NCI-H187 treated with DMSO at 0.1 percent for 48 hours (cell line): ENCODE results near the gene ELMO1.

Experiments used
- DNase-seq: peaks from one replicate; lab custom pipeline; 2025; lab: John Stamatoyannopoulos, UW

The ELMO1 gene

DNA sequence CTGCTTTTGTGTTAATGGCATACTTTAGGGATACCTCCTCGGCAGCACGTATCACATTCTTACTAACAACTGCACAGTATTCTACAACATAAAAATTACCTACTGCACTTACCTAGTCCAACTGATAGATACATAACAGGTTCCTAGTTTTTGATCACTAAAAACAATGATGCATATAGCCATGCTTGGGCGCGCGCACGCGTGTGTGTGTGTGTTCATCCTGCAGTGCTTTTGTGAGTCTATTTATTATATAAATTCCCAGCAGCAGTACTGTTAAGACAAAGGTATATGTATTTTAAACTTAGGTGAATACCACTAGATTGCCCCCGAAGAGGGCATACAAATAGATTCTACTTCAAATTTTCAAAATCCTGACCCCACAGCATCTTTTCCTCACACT, 181.4 kb downstream of the ELMO1 start:
- DNase-seq: no peak

DNA sequence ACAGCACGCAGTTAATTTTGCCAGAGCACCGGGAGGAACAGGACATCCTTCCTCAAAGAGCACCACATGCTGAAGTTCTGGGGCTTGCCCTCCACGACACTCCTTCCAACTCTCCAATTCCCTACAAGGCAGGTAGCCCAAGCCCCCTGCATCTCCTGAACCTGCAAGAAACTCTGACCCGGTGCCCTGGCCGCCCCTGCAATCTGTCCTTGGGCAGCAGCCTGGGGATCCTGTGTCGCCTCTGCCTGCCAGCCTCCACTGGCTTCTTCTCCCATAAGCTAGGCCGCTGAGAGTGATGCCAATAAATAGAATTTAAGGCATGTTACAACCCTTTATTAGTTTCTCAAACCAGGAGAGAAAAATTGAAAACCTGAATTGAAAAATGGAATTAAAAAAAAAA, 182.8 kb downstream of the ELMO1 start:
- no peak for DNase-seq

DNA sequence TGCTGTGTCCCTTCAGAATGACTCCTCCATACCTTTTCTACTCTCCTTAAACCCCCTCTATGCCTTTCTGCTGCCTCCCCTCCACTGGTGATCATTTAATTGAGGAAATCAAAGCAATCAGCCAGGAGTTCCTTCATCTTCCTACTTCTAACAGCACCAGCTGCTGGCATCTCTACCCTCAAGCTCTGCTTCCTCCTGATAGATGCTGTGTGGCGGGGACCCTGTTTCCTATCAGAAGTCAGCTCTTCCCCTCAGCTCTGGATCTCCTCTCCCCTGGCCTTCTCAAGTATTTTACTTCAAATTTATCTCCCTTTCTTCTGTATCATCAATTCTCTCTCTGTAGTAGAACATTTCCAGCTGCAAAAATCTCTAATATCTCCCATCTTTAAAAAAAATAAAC, 183.7 kb downstream of the ELMO1 start:
- no peak for DNase-seq

DNA sequence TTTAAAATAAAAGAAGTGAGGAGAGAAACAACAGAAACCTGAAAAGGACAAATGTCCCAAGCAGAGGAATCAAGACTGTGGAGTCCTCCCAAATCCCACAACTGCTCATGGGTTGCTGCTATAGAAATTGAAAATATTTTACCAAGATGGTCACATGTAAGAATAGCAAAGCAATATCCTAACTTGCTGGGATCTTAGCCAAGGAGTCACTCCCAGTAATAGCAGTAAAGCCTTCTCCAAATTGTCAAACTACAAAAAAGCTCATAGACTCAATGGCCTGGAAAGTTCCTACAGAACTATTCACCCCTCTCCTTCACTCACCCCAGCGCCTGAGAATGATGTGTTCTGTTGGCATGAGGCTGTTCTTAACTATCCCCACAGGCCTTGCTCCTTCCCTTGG, 186.5 kb downstream of the ELMO1 start:
- DNase-seq: no peak

DNA sequence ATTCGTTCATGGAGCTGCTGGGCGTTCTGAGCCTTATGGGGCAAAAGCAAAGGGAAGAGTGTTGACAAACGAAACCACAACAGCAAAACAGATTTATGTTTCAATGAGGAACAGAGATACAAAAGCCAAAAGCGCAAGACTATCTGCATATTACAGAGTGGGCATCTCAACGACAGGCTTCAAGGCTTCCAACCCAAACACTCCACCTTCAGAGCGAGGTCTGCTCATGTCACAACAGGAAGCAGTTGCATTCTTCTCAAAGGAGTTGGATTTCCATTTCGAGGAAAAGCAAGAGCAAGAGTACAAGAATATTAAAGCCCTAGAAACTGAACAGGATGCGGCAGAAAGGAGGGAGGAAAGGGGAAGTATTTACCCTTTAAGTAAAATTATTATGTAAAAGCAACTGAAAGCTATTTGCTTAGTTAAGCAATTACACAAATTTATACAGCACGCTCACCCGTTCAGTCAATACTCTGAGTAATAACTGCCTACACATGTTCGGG, 189.3 kb downstream of the ELMO1 start:
- no peak for DNase-seq

DNA sequence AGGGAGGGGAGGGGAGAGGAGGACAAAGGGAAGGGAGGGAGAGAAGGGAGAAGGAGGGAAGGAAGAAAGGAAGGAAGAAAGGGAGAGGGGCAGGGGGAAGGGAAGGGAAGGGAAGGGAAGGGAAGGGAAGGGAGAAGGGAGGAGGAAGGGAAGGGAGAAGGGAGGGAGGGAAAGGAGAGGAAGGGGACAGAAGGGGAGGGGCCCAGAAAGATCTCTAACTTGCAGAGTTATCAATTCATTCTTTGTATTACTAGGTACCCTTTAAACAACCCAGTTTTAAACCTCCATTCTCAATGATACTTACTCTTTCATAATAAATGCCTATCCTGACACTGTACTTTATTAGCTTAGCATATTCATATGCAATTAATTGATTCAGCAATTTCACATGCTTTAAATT, 192.0 kb downstream of the ELMO1 start:
- no peak for DNase-seq

DNA sequence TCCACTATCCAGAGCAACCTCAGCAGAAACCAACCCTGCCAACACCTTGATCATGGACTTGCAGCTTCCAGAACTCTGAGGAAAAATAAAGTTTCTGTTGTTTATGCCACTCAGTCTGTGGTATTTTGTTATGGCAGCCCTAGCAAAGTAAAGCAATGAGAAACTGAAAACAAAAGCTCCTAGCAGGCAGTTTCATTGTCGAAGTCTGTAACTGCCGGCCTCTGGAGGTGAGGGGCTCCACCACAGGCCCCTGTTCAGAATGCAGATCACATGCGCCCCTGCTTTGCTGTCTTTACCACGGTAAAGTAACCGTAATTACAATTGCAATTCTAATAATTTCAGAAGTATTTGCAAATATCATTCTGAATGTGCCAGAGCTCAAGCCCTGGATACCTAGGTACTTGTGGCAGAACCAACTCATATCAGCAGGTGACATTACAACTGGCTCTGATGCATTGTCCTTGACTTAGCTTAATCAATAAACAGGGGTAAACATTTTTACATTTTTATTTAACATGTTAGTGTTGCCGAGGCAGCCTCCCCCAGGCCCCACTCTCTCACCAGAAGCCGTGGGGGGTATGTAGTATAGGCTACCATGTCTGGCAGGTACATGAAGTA, 193.2 kb downstream of the ELMO1 start:
- no peak for DNase-seq

DNA sequence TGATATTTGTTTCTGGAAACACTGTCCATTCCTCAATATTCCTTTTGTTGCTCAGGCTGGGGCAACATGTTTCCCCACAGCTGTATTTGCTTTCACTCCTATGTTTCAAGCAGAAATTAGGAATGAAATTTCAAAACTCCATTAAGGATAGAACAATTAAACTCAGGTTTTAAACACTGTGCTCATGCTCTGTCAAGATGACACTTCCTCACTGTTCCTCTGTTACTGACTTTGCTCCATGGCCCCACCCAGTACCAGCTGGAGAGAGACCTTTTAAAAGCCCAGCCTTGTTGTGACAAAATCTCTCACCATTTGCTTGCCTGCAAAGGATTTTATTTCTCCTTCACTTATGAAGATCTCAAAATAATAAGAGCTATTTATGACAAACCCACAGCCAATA, 197.4 kb downstream of the ELMO1 start:
- DNase-seq: no peak

DNA sequence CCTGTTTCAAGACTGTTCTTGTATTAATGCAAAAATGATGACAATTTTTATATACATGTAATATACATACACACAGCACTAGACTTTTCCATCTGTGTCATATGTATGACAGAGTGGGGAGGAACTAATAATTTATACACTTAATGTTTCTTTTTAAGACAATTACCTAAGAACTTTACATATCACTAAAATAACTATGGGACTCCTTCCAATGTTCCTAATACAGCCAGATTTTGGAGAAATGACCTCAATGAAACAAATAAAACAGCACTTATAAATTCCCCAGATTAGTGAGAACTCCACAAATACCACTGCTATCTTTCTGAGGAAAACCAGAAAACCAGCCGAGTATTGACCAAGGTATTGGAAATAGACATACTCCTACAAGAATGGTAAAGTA, 199.4 kb downstream of the ELMO1 start:
- no peak for DNase-seq

DNA sequence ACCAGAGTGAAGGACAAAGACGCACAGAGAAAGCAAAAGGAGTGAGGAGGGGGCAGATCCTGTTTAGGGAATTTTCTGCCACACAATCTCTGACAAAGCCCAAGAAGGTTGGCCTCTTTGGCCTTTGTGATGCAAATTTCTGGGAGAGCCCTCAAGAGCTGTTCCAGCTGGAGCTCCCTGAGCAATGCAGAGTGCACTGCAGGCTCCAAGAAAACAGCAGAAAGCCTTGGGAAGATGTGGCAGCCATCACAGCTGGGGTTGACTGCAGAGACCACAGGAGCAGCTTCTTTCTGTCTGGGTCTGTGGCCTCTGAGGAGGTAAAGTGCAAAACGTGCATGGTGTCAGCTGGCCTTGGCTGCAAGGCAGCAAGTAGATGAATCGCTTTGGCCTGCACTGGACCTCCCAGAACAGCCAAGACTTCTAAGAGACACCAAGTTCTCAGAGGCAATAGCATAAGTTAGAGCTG, 200.2 kb downstream of the ELMO1 start:
- peak; percentile 36 for DNase-seq

DNA sequence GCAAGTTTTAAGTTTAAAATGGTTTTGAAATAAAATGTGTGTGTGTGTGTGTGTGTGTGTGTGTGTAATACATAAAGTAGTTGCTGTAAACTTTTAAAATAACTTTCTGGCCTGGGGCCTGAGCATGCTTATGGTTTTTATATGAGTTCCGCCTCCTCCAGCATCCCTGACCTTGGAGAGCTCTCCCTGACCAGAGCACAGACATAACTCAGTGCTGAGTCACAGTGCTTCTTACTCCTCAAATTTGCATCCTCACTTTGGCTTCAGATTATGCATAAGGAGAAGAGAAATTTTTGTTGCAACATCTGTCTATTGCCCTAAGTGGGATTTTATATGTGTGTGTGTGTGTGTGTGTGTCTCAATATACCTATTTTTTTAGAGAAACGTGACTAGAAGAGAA, 200.8 kb downstream of the ELMO1 start:
- no peak for DNase-seq

DNA sequence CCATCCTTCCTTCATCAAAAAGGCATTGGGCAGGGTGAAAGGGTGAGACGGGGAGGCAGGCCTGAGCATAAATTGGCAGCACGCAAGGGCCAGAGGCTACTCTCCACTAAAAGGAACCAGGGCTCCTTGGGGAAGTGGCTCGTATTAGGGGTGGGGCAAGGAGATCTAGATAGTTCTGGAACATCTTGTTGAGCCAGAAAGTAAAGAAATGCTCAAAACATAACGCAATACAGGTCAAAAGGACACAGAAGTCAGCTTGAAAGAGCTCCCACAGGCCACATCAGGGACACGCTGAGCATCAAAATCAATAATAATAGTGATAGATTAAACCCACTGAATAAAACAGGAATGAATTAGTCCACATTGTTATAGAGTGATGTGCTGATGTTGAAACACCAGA, 203.1 kb downstream of the ELMO1 start:
- DNase-seq: no peak

DNA sequence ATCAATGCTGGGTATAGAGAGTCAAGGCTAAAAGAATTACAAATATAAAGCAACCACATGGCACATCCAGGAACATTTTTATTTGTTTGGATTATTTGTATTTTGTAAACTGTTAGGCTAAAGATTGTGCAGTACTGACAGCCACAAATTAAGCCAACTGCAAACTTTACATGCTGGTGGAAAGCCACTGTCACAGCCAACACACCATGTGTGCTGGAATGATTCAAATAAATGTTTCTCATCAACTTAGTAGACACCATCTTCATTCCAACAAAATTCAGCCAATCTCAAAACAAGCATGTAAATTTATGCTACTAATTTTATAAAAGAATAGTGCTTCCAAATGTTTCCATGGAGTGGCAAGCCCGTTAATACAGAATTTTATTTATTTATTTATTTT, 211.8 kb downstream of the ELMO1 start:
- no peak for DNase-seq

DNA sequence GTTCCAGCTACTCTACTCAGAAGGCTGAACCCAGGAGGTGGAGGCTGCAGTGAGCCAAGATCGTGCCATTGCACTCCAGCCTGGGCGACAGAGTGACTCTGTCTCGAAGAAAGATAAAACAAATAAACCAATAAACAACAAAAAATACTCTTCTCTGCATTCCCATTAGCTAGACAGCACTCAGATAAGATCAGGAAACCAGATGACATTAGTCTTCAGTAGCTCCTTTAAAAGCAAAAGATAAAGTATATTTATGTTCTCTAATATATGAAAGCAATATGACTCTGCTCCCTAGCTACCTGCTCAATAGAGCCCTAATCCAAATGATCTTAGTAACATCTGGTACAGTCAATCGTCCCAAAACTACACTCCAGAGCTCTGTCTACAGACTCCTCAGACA, 212.9 kb downstream of the ELMO1 start:
- DNase-seq: no peak

DNA sequence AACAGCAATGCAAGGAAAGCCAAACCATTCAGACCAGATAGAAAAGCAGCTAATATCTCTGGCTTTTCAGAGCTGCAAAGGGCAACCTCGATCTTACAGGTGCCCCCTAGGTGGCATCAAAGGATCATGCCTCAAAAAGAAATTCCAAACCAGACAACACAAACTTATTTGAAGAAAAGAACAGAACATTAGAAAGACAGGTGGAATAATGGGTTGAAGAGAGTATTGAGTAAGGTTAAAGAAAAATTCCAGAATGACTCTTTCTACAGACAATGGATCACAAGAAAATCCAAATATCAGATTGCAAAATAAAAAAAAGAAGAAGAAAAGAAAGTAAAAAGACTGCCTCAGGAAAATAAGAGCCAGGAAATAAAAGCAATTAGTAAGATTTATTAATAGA, 213.7 kb downstream of the ELMO1 start:
- no peak for DNase-seq

DNA sequence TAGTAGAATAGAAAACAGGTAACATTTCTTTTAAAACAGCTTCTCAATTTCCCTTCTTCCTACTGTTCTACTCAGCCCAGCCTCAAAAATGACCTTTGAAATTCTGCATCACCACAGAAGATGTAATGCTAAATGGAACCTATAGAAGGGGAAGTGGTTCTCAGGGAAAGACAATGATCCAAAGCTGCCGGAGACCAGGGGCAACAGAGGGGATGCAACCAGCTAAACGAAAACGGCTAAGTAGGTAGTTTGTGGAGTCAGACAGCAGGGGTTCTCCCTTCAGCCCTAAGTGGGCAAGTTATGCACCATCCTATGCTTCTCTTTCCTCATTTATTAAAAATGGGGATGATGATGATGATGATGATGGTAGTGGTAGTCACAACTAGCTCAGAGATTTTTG, 214.3 kb downstream of the ELMO1 start:
- DNase-seq: no peak

DNA sequence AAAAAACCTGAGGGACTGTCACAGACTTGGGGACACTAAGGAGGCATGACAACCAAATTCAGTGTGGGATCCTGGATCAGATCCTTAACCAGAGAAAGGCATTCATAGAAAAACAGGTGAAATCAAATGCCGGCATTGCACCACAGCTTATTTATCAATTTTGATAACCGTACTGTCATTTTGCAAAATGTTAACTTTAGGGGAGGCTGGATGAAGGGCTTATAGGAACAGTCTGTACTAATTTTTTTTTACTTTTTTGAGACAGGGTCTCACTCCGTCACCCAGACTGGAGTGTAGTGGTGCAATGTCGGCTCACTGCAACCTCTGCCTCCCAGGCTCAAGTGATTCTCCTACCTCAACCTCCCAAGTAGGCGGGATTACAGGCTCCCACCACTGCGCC, 217.1 kb downstream of the ELMO1 start:
- no peak for DNase-seq

DNA sequence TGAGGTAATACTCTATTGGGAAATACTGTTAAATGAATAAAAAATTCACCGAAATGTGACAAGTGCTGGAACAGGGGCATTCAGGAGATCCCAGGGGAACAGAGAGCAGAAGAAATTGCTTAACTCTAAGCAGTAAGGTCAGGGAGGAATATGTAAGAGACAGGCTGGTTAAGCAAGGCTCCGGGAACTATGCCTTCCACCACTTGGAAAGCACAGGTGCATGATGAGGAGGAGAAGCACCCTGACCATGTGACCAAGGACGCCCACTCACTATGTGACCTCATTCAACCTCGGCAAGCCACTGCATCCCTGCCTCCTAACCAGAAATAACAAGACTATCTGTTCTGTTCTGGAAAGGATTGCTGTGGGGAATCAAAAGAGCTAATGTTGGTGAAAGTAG, 218.4 kb downstream of the ELMO1 start:
- DNase-seq: no peak

DNA sequence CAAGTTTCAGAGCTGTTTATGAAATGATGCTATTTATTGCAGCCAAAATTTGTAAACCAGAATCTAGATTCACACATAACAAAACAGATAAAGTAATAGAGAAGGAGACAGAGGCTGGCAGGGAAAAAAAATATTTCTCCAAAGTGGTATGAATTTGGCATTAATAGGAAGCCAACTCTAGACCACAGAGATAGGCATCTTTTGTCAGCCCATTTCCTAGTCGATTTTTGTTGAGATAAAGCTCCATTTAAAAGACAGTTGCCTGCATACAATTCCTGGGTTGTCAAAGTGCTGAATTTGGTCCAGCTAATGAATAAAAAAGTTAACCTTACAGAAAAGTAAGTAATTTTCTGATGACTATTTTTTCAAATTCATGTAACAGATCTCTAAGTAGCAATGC, 219.3 kb downstream of the ELMO1 start:
- no peak for DNase-seq

DNA sequence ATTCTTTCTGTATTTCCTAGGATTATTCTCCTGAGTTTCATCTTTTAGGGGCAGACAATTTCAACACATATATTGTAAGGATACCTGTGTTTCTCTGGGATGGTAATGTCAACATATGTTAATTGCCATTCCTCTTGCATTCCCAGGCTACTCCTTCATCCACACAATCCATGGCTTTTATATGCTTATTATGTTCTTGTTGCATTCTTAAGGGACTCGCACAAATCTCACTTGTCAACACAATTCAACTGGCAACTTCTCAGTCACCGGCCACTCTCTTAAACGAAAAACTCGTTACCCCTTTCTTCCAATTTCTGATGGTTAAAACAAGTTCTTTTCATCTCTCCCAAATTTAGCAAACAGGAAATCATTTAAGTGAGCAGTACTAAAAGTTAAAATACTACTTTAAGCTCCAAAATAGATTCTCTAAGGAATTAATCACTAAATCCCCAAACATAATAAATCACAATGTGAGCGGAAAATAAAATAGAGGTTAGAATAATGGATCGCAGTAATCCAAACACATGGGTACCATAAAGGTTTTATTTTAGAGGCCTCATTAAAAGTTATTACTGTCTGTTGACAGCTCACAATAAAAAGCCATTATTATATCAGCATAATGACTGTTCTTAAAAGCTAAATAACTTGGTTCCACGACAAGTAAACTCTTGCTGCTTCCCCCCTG, 223.2 kb downstream of the ELMO1 start:
- DNase-seq: no peak

DNA sequence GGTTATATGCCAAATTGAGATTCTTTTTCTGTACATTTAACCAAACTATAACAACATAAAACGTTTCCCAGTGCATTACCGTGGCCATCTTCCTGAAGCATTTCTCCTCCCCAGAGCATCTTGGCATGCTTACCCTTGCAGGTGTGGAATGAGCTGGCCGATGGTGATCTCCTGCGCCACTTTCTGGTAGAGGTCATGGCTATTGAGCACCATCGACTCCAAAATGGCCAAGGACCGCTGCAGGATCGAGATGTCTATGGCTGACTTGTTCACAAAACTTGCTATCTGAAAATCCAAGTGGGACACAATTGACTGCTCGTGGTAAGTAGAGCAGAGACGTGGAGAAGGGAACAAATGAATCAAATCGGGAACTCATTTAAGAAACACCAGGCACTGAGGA, 223.9 kb downstream of the ELMO1 start:
- DNase-seq: no peak

DNA sequence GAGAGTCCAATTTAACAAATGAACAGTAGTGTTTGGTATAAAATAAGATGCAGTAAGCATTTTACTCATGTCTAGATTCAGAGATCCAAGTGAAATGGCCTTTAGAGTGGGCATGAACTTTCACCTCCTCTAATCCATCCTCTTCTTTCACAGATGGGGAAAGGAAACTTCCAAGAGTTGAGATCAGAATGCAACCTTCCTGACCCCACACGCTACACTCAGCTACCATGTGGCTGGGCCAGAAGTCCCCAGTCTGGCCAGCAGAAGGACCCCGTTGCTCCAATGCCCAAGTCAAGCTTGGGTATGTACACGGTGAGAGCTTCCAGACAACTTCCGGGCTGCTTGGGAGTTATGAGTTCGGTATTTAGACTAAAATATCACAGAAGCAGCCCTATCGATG, 228.0 kb downstream of the ELMO1 start:
- no peak for DNase-seq

DNA sequence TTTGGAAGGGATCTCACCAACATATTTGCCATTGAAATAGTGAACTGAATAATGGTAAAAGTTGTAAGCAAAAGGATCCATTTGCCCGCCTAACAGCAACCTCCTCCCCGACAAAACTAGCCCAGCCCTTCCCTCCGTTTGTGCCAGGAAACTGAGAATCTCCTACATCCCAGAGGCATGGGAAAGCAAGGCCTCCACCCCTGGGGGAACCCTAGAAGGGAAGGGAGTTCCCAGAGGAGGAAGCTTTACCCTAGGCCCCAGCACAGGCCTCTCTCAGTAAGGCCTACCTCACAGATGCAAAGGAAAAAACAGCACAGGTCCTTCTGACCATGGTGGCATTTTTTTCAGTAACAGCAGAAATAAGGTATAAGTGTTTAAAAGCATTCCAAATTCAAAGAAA, 229.7 kb downstream of the ELMO1 start:
- no peak for DNase-seq

DNA sequence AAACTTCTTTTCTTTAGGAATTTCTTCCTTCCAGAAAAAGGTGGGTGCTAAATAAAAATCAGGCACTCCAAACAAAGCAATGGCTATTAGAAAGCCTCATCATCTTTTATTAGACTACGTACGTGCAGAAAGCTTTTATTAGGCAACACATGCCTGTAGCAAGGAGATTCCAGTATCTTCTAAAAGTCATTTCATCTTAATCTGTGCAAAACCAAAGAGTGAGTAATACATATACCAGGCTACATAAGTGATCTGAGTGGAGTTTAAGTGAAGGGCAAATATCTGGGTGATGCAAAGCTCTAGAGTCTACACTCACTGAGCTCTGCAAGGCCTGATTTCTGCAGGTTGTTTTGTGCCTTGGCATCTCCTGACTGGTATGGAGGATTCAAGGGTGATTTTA, 231.7 kb downstream of the ELMO1 start:
- no peak for DNase-seq
